PC-9 (cell line): ENCODE data around the gene KCNJ5.

Source experiments
- EZH2 ChIP-seq: fragments of 200-600 bp; sonication (generic); IDR thresholded peaks from 2 replicates; pipeline ENCODE4 v1.8.0; 2017; ENCODE audit warnings: antibody characterized with exemption, low read depth
- TF ChIP-seq, protein P1 (sequence below): fragments of 200-600 bp; sonication (generic); conservative IDR thresholded peaks from 2 replicates; pipeline ENCODE4 v1.6.1; 2017; ENCODE audit warnings: mixed run types, antibody characterized with exemption, mild to moderate bottlenecking, moderate library complexity

DNA sequence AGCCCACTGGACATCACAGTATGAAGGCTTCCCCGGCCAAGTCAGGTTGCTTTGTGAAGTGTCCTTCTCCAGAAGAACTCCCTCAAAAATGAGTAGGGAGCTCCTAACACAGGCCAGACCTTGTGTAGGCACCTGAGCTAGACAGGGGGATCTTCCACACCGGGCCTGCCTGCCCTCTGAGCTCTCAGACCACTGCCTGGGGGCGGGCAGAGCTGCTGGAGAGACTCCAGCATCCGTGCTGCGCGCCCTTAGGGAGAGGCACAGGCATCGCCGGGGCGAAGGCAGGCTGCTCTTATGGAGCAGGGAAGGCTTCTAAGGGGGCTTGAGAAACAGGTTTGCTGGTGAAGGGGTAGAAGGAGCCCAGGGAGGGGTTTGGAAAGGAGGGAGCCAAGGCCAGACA lies 4.4 kb downstream of the KCNJ5 start:
- TF ChIP-seq, protein P1, sequence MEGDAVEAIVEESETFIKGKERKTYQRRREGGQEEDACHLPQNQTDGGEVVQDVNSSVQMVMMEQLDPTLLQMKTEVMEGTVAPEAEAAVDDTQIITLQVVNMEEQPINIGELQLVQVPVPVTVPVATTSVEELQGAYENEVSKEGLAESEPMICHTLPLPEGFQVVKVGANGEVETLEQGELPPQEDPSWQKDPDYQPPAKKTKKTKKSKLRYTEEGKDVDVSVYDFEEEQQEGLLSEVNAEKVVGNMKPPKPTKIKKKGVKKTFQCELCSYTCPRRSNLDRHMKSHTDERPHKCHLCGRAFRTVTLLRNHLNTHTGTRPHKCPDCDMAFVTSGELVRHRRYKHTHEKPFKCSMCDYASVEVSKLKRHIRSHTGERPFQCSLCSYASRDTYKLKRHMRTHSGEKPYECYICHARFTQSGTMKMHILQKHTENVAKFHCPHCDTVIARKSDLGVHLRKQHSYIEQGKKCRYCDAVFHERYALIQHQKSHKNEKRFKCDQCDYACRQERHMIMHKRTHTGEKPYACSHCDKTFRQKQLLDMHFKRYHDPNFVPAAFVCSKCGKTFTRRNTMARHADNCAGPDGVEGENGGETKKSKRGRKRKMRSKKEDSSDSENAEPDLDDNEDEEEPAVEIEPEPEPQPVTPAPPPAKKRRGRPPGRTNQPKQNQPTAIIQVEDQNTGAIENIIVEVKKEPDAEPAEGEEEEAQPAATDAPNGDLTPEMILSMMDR: no peak
- TF ChIP-seq EZH2: no peak
